Stomach (tissue), 4 donors: ENCODE measurements around the gene MIX23.

ENCODE experiments used
- POLR2A ChIP-seq, 4 donors: fragments of 450-650 bp; IDR thresholded peaks; one replicate each; pipeline ENCODE4 v1.6.1; 2016; ENCODE audit warnings: antibody characterized with exemption in 4 of 4, control low read depth in 2 of 4, mild to moderate bottlenecking in 1 of 4, moderate library complexity in 1 of 4
- TF ChIP-seq, protein P1 (sequence below), 7 experiments: fragments of 450-650 bp in 4 of 7; fragments of 200-600 bp in 3 of 7; sonication (generic) in 3 of 7; IDR thresholded peaks; one replicate each; pipeline ENCODE4 v1.5.1; 2016 to 2019; ENCODE audit warnings: antibody characterized with exemption in 7 of 7, control low read depth in 2 of 7, mild to moderate bottlenecking in 1 of 7

DNA sequence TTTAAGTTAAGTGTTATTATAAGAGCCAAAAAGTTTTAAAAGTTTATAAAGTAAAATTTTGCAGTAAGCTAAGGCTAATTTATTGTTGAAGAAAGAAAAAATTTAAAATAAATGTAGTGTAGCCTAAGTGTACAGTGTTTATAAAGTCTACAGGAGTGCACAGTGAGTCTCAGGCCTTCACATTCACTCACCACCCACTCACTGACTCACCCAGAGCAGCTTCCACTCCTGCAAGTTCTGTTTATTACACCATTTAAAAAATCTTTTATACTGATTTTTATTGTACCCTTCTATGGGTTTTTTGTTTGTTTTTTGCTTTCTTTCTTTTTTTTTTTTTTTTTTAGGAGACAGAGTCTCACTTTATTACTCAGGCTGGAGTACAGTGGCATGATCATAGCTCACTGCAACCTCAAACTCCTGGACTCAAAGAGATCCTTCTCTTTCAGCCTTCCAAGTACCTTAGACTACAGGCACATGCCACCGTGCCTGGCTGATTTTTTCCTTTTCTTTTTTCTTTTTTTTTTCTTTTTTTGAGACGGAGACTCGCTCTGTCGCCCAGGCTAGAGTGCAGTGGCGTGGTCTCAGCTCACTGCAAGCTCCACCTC lies 32.1 kb downstream of the MIX23 start:
- TF ChIP-seq, protein P1, sequence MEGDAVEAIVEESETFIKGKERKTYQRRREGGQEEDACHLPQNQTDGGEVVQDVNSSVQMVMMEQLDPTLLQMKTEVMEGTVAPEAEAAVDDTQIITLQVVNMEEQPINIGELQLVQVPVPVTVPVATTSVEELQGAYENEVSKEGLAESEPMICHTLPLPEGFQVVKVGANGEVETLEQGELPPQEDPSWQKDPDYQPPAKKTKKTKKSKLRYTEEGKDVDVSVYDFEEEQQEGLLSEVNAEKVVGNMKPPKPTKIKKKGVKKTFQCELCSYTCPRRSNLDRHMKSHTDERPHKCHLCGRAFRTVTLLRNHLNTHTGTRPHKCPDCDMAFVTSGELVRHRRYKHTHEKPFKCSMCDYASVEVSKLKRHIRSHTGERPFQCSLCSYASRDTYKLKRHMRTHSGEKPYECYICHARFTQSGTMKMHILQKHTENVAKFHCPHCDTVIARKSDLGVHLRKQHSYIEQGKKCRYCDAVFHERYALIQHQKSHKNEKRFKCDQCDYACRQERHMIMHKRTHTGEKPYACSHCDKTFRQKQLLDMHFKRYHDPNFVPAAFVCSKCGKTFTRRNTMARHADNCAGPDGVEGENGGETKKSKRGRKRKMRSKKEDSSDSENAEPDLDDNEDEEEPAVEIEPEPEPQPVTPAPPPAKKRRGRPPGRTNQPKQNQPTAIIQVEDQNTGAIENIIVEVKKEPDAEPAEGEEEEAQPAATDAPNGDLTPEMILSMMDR (IDR thresholded peaks at IDR 0.05): no peak
- no peak for TF ChIP-seq POLR2A (IDR thresholded peaks at IDR 0.05)
